ENCODE results near the gene DDX3X.

DNA sequence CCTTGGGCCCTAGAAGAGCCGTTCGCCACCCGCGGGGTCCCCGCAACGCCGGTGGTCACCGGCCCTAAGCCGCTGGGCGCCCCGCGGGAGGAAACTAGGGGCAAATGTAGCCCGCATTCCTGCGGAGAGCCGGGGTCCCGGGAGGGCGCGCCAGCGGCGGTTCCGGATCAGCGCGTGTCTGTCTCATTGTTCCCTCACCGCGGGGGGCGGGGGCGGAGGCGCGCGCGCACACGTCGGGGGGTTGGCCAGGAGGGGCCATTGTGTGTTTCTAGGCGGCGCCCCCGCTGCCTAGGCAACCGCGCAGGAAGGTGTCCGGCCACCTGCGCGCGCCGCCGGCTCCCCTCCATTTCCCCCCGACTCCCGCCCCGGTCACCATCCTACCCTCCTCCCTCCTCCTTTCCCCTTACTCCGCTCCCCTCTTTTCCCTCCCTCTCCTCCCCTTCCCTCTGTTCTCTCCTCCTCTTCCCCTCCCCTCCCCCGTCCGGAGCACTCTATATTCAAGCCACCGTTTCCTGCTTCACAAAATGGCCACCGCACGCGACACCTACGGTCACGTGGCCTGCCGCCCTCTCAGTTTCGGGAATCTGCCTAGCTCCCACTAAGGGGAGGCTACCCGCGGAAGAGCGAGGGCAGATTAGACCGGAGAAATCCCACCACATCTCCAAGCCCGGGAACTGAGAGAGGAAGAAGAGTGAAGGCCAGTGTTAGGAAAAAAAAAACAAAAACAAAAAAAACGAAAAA is 789 bp upstream of the DDX3X start:
- no peak for TF ChIP-seq EZH2 (IDR thresholded peaks at IDR 0.05; ENCODE audit: borderline replicate concordance, insufficient read depth, low read depth, low read length, poor library complexity, severe bottlenecking)
- TF ChIP-seq, protein P1, sequence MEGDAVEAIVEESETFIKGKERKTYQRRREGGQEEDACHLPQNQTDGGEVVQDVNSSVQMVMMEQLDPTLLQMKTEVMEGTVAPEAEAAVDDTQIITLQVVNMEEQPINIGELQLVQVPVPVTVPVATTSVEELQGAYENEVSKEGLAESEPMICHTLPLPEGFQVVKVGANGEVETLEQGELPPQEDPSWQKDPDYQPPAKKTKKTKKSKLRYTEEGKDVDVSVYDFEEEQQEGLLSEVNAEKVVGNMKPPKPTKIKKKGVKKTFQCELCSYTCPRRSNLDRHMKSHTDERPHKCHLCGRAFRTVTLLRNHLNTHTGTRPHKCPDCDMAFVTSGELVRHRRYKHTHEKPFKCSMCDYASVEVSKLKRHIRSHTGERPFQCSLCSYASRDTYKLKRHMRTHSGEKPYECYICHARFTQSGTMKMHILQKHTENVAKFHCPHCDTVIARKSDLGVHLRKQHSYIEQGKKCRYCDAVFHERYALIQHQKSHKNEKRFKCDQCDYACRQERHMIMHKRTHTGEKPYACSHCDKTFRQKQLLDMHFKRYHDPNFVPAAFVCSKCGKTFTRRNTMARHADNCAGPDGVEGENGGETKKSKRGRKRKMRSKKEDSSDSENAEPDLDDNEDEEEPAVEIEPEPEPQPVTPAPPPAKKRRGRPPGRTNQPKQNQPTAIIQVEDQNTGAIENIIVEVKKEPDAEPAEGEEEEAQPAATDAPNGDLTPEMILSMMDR (IDR thresholded peaks at IDR 0.05), result no peak
